T-cell (primary cell): ENCODE data around the gene MB. TPM values are rescaled to one million over a fixed set of nuclear protein-coding genes. Genes with fewer than 3 reads are reported as not detected.

Source experiments
- ATAC-seq, 4 experiments: fragments of 200-7000 bp in 3 of 4; fragments of 150-1000 bp in 1 of 4; cut with Tn5 transposase; replicated peaks in 1 of 4; 1 replicate in 3 of 4; 2 replicates in 1 of 4; pipeline ENCODE4 v1.10.0; 2021; ENCODE audit warnings: moderate library complexity in 3 of 4, mild to moderate bottlenecking in 2 of 4, moderate number of reproducible peaks in 1 of 4
- CTCF ChIA-PET, 2 donors: fragments of 300-600 bp; sonication (Branson Sonifier 250); formaldehyde crosslinking; loops; one replicate each; lab custom pipeline; 2022; ENCODE audit warnings: antibody characterized with exemption in 2 of 2; lab: Charles Lee
- POLR2A ChIA-PET, 2 donors: fragments of 300-600 bp; sonication (Branson Sonifier 250); formaldehyde crosslinking; loops; one replicate each; lab custom pipeline; 2022; ENCODE audit warnings: antibody characterized with exemption in 2 of 2; lab: Charles Lee
- DNase-seq, 35 experiments: peaks; one replicate each; pipeline versions ENCODE4 v3.0.0 to v3.0.0-alpha.2; 2013 to 2023
- H3K27ac ChIP-seq: one replicate; pipeline ENCODE4 v1.5.1; 2013; ENCODE audit warnings: low read length
- H3K27me3 ChIP-seq, 2 experiments: replicated peaks in 1 of 2; 1 replicate in 1 of 2; 2 replicates in 1 of 2; pipeline versions ENCODE4 v1.6.1 to v1.7.0; 2013; ENCODE audit warnings: low read length in 1 of 2, mixed read lengths in 1 of 2; ENCODE audit not compliant: control insufficient read depth in 2 of 2, insufficient read depth in 2 of 2; ENCODE audit errors: extremely low read depth in 1 of 2
- H3K36me3 ChIP-seq, 2 donors: 1 replicate in 1 of 2; 2 replicates in 1 of 2; pipeline versions ENCODE4 v1.6.1 to v1.7.0; 2013; ENCODE audit warnings: low read length in 1 of 2; ENCODE audit not compliant: control insufficient read depth in 2 of 2, insufficient read depth in 1 of 2; ENCODE audit errors: extremely low read depth in 1 of 2
- H3K4me1 ChIP-seq, 2 experiments: 1 replicate in 1 of 2; 2 replicates in 1 of 2; pipeline versions ENCODE4 v1.6.1 to v1.7.0; 2013; ENCODE audit warnings: low read length in 2 of 2, mixed read lengths in 1 of 2; ENCODE audit not compliant: insufficient read depth in 2 of 2, control insufficient read depth in 1 of 2; ENCODE audit errors: extremely low read depth in 1 of 2
- H3K4me3 ChIP-seq, 2 donors: 1 replicate in 1 of 2; 2 replicates in 1 of 2; pipeline versions ENCODE4 v1.5.1 to v1.7.0; 2013; ENCODE audit warnings: mild to moderate bottlenecking in 2 of 2, low read length in 1 of 2, moderate library complexity in 1 of 2; ENCODE audit not compliant: control insufficient read depth in 1 of 2; ENCODE audit errors: extremely low read depth in 1 of 2
- H3K9me3 ChIP-seq: 2 replicates; pipeline ENCODE4 v1.7.0; 2013
- H3K27ac Mint-ChIP-seq, 2 donors: one replicate each; pipeline ENCODE4 v1.8.0; 2020 to 2021; ENCODE audit warnings: mild to moderate bottlenecking in 2 of 2, mixed read lengths in 2 of 2
- H3K27me3 Mint-ChIP-seq, 2 donors: one replicate each; pipeline ENCODE4 v1.8.0; 2021 to 2022; ENCODE audit warnings: mixed read lengths in 2 of 2
- H3K36me3 Mint-ChIP-seq: one replicate; pipeline ENCODE4 v1.8.0; 2021; ENCODE audit warnings: mixed read lengths
- H3K4me1 Mint-ChIP-seq, 3 donors: one replicate each; pipeline ENCODE4 v1.8.0; 2020 to 2022; ENCODE audit warnings: mixed read lengths in 3 of 3, mild to moderate bottlenecking in 1 of 3
- H3K4me3 Mint-ChIP-seq, 3 donors: one replicate each; pipeline ENCODE4 v1.8.0; 2020 to 2022; ENCODE audit warnings: mild to moderate bottlenecking in 3 of 3, mixed read lengths in 3 of 3, moderate library complexity in 3 of 3
- H3K9me3 Mint-ChIP-seq, 3 donors: one replicate each; pipeline ENCODE4 v1.8.0; 2020 to 2022; ENCODE audit warnings: mixed read lengths in 3 of 3
- WGBS: methylation state at CpG from one replicate; pipeline ENCODE4 v1.1.5; 2013; ENCODE audit warnings: missing lambda C conversion rate; ENCODE audit not compliant: insufficient coverage; 5-methylcytosine and 5-hydroxymethylcytosine counted together
- total RNA-seq, 35 experiments: library from RNA in 6 of 35; stranded (reverse) in 6 of 35; fragments of 120-200 nt in 1 of 35; gene quantifications; one replicate each; pipeline versions ENCODE4 v1.2.1 to v1.2.4 and lab custom pipeline; 2013 to 2026

MB gene
- total RNA-seq, 5 donors from 2014 or later (not counting 1 experiment from before 2014, with no cell fraction given), result not detected

DNA sequence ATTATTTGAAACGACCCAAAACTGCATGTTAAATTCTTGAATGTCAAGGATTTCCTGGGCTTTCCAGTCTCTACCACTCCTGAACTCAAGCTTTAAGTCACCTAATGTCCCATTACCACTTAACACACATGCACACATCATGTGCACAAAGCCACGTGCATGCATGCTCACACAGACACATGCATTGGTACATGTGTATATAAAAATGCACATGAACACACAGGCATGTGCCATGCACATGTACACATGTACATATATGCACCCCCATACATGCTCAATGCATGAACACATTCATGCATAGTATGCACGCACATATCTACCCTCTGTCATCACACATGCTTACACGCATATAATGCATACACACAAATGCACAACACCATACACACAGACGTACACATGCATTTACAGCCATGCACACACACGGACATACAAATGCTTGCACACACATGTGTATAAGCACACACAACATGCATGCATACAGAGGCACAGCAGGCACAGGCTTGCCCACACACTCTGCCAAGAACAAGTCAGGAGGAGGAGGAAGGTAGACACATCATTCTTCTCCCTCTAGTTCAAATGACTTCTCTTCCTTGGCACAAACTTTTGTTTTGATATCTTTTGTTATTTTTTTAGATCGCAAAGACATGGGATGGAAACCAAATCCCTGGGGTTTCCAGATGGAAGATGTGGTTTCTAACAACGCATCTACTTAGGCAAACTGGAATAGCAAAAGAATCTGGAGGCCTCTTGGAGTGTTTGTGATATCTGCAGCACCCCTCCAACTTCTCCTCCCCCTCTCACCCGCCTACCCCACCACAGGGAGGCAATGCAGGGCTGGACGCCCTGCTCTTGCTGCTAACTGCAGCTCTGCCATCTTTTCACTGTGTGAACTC is 51.9 kb downstream of the MB start:
- no peak overlapping the region for H3K27ac Mint-ChIP-seq
- ChIA-PET POLR2A (no interaction called here), CTCF (no interaction called here)
- Histone ChIP-seq H3K27ac (no peak overlapping the region), H3K36me3 (no peaks in the 10 kb centered on the region), H3K4me3 (no peak overlapping the region), H3K27me3 (peaks cover 0 to 36% of the 10 kb centered on the region in 2 experiments), H3K4me1 (no peaks in the 10 kb centered on the region), H3K9me3 (no peaks in the 10 kb centered on the region)
- H3K4me3 Mint-ChIP-seq, result no peak overlapping the region
- ATAC-seq, result no peak
- H3K4me1 Mint-ChIP-seq, result no peaks in the 10 kb centered on the region
- H3K9me3 Mint-ChIP-seq, result no peaks in the 10 kb centered on the region
- no peak for DNase-seq
- H3K27me3 Mint-ChIP-seq, result peaks cover 15 to 24% of the 10 kb centered on the region in 2 donors
- 79% methylated on average over 4 of the region's 10 CpGs for WGBS
- no peaks in the 10 kb centered on the region for H3K36me3 Mint-ChIP-seq

DNA sequence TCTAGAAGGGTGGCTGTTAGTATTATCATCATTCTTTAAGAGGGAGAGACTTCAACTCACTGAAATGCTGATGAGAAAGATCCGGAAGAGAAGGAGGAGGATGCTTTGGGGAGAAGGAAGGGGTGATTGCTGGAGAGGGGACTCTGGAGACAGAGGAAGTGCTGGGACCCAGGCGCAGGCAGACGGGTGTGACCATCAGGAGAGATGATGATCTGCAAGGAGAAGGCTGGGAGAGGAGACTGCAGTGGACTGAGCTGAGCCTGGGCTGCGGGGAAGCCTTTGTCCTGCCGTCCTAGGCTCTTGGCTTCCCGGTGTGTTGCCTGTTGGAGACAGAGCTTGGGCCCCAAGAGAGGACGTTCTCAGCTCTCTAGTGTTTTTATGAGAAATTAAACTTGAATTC is 53.9 kb downstream of the MB start:
- WGBS, result 81% methylated on average over 3 of the region's 7 CpGs
- DNase-seq (no peak), ATAC-seq (no peak)
- ChIA-PET CTCF (no interaction called here), POLR2A (no interaction called here)
- no peaks in the 10 kb centered on the region for H3K4me1 ChIP-seq
- H3K27ac ChIP-seq, result no peak overlapping the region
- H3K4me3 Mint-ChIP-seq, result no peak overlapping the region
- H3K27me3 ChIP-seq, result peaks cover 0 to 38% of the 10 kb centered on the region in 2 experiments
- H3K4me1 Mint-ChIP-seq, result no peaks in the 10 kb centered on the region
- H3K9me3 ChIP-seq, result no peaks in the 10 kb centered on the region
- no peak overlapping the region for H3K4me3 ChIP-seq
- no peaks in the 10 kb centered on the region for H3K36me3 Mint-ChIP-seq
- no peaks in the 10 kb centered on the region for H3K9me3 Mint-ChIP-seq
- no peak overlapping the region for H3K27ac Mint-ChIP-seq
- no peaks in the 10 kb centered on the region for H3K36me3 ChIP-seq
- H3K27me3 Mint-ChIP-seq, result peaks cover 16 to 29% of the 10 kb centered on the region in 2 donors

DNA sequence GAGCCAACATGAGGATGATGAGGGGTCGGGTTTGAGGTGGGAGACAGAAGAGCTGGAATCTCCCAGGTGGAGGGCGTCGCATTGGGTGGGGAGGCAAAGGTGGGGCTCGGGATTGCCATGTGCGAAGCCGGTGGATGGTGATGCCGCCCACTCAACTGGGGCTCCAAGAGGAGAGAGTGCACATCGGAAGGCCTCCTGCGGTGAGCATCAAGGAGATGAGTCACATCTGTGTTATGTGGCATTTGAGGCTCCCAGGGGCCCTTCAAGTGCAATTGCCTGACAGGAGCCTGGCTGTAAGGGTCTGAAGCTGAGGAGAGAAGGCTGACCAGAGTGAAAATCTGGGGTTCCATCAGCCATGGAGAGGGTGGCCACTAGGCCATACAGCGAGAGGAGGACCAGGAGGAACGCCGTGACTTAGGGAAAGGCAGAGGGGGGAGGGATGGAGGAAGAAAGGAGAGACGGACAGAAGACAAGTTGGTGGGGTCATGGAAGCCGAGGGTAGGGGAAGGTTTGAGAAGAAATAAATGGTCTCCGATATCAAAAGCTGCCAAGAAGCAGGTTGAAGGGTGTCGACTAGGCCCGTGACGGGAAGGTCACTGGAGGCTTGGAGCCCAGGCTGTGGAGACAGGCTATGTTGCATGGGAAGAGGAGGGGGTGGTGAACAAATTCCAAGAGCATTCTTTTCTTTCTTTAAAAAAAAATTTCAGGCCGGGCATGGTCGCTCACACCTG is 55.2 kb downstream of the MB start:
- Histone ChIP-seq H3K4me1 (no peaks in the 10 kb centered on the region), H3K27ac (no peak overlapping the region), H3K27me3 (peaks cover 0 to 33% of the 10 kb centered on the region in 2 experiments), H3K4me3 (no peak overlapping the region), H3K36me3 (no peaks in the 10 kb centered on the region), H3K9me3 (no peaks in the 10 kb centered on the region)
- ATAC-seq (no peak), DNase-seq (no peak)
- WGBS, result 78% methylated on average over 18 of the region's 20 CpGs
- ChIA-PET POLR2A (no interaction called here), CTCF (no interaction called here)
- peaks cover 0 to 3% (median 0%) of the 10 kb centered on the region in 3 donors for H3K4me1 Mint-ChIP-seq
- no peak overlapping the region for H3K27ac Mint-ChIP-seq
- no peak overlapping the region for H3K4me3 Mint-ChIP-seq
- H3K36me3 Mint-ChIP-seq, result no peaks in the 10 kb centered on the region
- H3K27me3 Mint-ChIP-seq, result peaks cover 23 to 37% of the 10 kb centered on the region in 2 donors
- H3K9me3 Mint-ChIP-seq, result no peaks in the 10 kb centered on the region

DNA sequence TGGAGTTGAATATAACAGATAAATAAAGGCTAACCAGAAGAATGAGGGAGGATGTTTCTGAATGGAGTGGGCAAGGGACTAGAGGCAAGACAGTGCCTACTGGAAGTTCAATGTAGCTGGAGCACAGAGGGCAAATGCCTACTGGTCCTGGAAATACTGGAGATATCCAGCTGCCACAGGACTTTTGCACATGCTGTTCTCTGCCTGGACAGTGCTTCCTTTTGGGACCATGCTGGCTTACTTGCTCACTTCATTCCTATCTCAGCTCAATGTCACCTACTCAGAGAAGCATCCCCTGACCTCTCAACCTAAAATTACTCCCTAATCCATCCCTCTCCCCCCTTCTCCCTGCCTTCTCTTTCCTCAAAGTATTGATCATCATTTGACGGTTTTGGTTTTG is 56.3 kb downstream of the MB start:
- ATAC-seq (no peak), DNase-seq (no peak)
- Histone ChIP-seq H3K9me3 (no peaks in the 10 kb centered on the region), H3K36me3 (no peaks in the 10 kb centered on the region), H3K4me3 (no peak overlapping the region), H3K4me1 (no peaks in the 10 kb centered on the region), H3K27ac (no peak overlapping the region), H3K27me3 (peaks cover 0 to 33% of the 10 kb centered on the region in 2 experiments)
- peaks cover 0 to 3% (median 0%) of the 10 kb centered on the region in 3 donors for H3K4me1 Mint-ChIP-seq
- no CpG with 5 or more reads among the region's 1 CpG for WGBS
- POLR2A ChIA-PET, result no interaction called here
- H3K27me3 Mint-ChIP-seq, result peaks cover 23 to 38% of the 10 kb centered on the region in 2 donors
- no peak overlapping the region for H3K27ac Mint-ChIP-seq
- H3K9me3 Mint-ChIP-seq, result no peaks in the 10 kb centered on the region
- CTCF ChIA-PET, result no interaction called here
- H3K36me3 Mint-ChIP-seq, result no peaks in the 10 kb centered on the region
- H3K4me3 Mint-ChIP-seq, result no peak overlapping the region

DNA sequence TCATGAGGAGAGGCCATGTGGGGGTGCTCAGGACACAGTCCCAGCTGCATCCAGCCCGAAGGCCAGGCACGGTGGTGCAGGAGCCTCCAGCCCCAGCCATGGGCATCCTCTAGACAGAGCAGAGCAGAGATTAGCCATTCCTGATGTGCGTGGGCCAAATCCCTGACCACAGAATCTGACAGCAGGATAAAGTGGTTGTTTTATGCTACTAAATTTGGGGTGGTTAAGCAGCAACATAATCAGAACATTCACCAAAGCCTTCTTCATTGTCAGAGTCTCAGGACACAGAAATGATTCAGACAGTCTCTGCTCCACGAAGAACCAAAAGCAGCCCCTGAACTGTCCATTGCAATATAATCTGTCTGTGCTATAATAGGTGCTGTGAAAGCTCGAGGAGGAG is 56.8 kb downstream of the MB start:
- Histone ChIP-seq H3K9me3 (no peaks in the 10 kb centered on the region), H3K36me3 (no peaks in the 10 kb centered on the region), H3K4me3 (no peak overlapping the region), H3K27ac (no peak overlapping the region), H3K4me1 (no peaks in the 10 kb centered on the region), H3K27me3 (peaks cover 0 to 36% of the 10 kb centered on the region in 2 experiments)
- Mint-ChIP-seq H3K9me3 (no peaks in the 10 kb centered on the region), H3K27me3 (peaks cover 23 to 37% of the 10 kb centered on the region in 2 donors), H3K27ac (no peak overlapping the region), H3K4me1 (peaks cover 0 to 3% (median 0%) of the 10 kb centered on the region in 3 donors), H3K4me3 (no peak overlapping the region), H3K36me3 (no peaks in the 10 kb centered on the region)
- WGBS, result 45% methylated on average over 3 of the region's 5 CpGs
- CTCF ChIA-PET, result no interaction called here
- ATAC-seq (no peak), DNase-seq (no peak)
- POLR2A ChIA-PET, result no interaction called here

DNA sequence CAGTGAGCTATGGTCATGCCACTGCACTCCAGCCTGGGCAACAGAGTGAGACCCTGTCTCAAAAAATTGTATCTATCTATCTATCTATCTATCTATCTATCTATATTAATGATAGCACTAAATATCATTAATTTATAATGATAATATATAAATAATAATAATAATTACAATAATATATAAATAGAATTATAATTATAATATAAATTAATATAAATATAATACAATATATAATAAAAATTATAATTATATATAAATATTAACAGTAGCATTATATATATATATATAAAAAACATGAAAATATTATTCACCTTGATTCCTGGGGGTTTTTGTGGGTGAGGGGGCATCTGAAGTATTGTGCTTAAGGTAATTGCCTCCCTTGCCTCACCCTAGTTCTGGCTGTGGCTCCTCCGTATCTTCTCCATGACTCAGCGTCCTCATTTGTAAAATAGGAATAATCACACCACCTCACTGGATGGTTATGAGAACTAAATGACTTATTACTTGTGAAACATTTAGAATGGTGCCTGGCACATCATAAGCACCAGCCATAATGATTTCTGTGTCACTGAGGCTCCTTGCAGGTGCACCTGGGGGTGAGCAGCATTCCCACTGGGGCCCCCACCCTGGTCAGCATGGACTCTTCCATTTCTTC is 57.6 kb downstream of the MB start:
- no peak overlapping the region for H3K4me3 Mint-ChIP-seq
- peaks cover 0 to 45% of the 10 kb centered on the region in 2 experiments for H3K27me3 ChIP-seq
- H3K4me3 ChIP-seq, result no peak overlapping the region
- CTCF ChIA-PET, result no interaction called here
- POLR2A ChIA-PET, result no interaction called here
- no peak overlapping the region for H3K27ac Mint-ChIP-seq
- H3K27me3 Mint-ChIP-seq, result peaks cover 23 to 37% of the 10 kb centered on the region in 2 donors
- no CpG with 5 or more reads among the region's 2 CpGs for WGBS
- peaks cover 0 to 3% (median 0%) of the 10 kb centered on the region in 3 donors for H3K4me1 Mint-ChIP-seq
- no peaks in the 10 kb centered on the region for H3K36me3 ChIP-seq
- no peak for DNase-seq
- H3K9me3 ChIP-seq, result no peaks in the 10 kb centered on the region
- ATAC-seq, result no peak
- no peaks in the 10 kb centered on the region for H3K9me3 Mint-ChIP-seq
- H3K36me3 Mint-ChIP-seq, result no peaks in the 10 kb centered on the region
- no peak overlapping the region for H3K27ac ChIP-seq
- H3K4me1 ChIP-seq, result no peaks in the 10 kb centered on the region
